Mesendoderm (in vitro differentiated cells): Measurements from ENCODE around the gene CAPN12.

Source experiments
- DNase-seq: peaks from one replicate; pipeline ENCODE4 v3.0.0; 2013
- H2AK5ac ChIP-seq: 2 replicates; pipeline ENCODE4 v1.6.1; 2013; ENCODE audit warnings: low read length, inconsistent platforms
- H2BK120ac ChIP-seq: 2 replicates; pipeline ENCODE4 v1.6.1; 2013; ENCODE audit warnings: low read depth, mild to moderate bottlenecking, low read length, moderate library complexity, mixed read lengths
- H2BK15ac ChIP-seq: replicated peaks from 2 replicates; pipeline ENCODE4 v1.6.1; 2013; ENCODE audit warnings: low read depth, mild to moderate bottlenecking, moderate library complexity
- H2BK5ac ChIP-seq: 2 replicates; pipeline ENCODE4 v1.6.1; 2013; ENCODE audit warnings: low read length, inconsistent platforms
- H3K18ac ChIP-seq: 2 replicates; pipeline ENCODE4 v1.6.1; 2013; ENCODE audit warnings: mild to moderate bottlenecking, low read length, mixed read lengths
- H3K23ac ChIP-seq: one replicate; pipeline ENCODE4 v1.6.1; 2013; ENCODE audit warnings: low read length
- H3K27ac ChIP-seq: 2 replicates; pipeline ENCODE4 v1.5.1; 2013; ENCODE audit warnings: low read depth, mild to moderate bottlenecking, inconsistent platforms, low read length, moderate library complexity
- H3K27me3 ChIP-seq: 2 replicates; pipeline ENCODE4 v1.6.1; 2013; ENCODE audit warnings: low read length, control low read depth, mild to moderate bottlenecking, inconsistent platforms; ENCODE audit not compliant: insufficient read depth, poor library complexity
- H3K36me3 ChIP-seq: 2 replicates; pipeline ENCODE4 v1.6.1; 2013; ENCODE audit warnings: low read length, inconsistent platforms; ENCODE audit not compliant: control insufficient read depth, insufficient read depth
- H3K4ac ChIP-seq: one replicate; pipeline ENCODE4 v1.6.1; 2013; ENCODE audit warnings: low read depth, mild to moderate bottlenecking, low read length, moderate library complexity
- H3K4me1 ChIP-seq: 2 replicates; pipeline ENCODE4 v1.6.1; 2013; ENCODE audit warnings: low read depth, low read length, inconsistent platforms; ENCODE audit not compliant: control insufficient read depth
- H3K4me2 ChIP-seq: 2 replicates; pipeline ENCODE4 v1.6.1; 2013; ENCODE audit warnings: low read length
- H3K4me3 ChIP-seq: 2 replicates; pipeline ENCODE4 v1.5.1; 2013; ENCODE audit warnings: mild to moderate bottlenecking, low read length
- H3K56ac ChIP-seq: one replicate; pipeline ENCODE4 v1.6.1; 2013; ENCODE audit warnings: low read length
- H3K79me1 ChIP-seq: 2 replicates; pipeline ENCODE4 v1.6.1; 2013; ENCODE audit warnings: low read length, inconsistent platforms
- H3K79me2 ChIP-seq: 2 replicates; pipeline ENCODE4 v1.6.1; 2013; ENCODE audit warnings: mild to moderate bottlenecking, low read length; ENCODE audit not compliant: control insufficient read depth, insufficient read depth
- H3K9ac ChIP-seq: 2 replicates; pipeline ENCODE4 v1.6.1; 2013; ENCODE audit warnings: low read length, inconsistent platforms
- H4K5ac ChIP-seq: one replicate; pipeline ENCODE4 v1.6.1; 2013; ENCODE audit warnings: low read length
- H4K8ac ChIP-seq: one replicate; pipeline ENCODE4 v1.6.1; 2013; ENCODE audit warnings: low read depth, mild to moderate bottlenecking, control low read depth, low read length, moderate library complexity
- WGBS: extraction: QIAGEN DNeasy Blood & Tissue Kit; methylation state at CpG from one replicate; pipeline ENCODE4 v1.1.7; 2013; ENCODE audit warnings: low lambda C conversion rate, missing lambda C conversion rate; ENCODE audit not compliant: insufficient coverage; ENCODE audit errors: extremely low coverage; 5-methylcytosine and 5-hydroxymethylcytosine counted together

The CAPN12 gene

GRCh38 chr19:38710928-38711725 is 33.1 kb downstream of the CAPN12 start:
- no peaks in the 10 kb centered on the region for H3K27me3 ChIP-seq
- no peaks in the 10 kb centered on the region for H3K79me1 ChIP-seq
- no peak for DNase-seq
- H4K5ac ChIP-seq: no peak overlapping the region
- H3K23ac ChIP-seq: no peak overlapping the region
- no peak overlapping the region for H3K56ac ChIP-seq
- peaks cover 41% of the 10 kb centered on the region for H3K36me3 ChIP-seq
- no peak overlapping the region for H3K4me3 ChIP-seq
- H2AK5ac ChIP-seq: no peak overlapping the region
- no peak overlapping the region for H3K9ac ChIP-seq
- H3K18ac ChIP-seq: no peak overlapping the region
- WGBS: no CpG with 5 or more reads among the region's 25 CpGs
- H3K27ac ChIP-seq: no peak overlapping the region
- H3K4me1 ChIP-seq: no peaks in the 10 kb centered on the region
- H3K4me2 ChIP-seq: no peak overlapping the region
- no peak overlapping the region for H2BK5ac ChIP-seq
- H2BK15ac ChIP-seq: no peak overlapping the region
- H2BK120ac ChIP-seq: no peak overlapping the region
- H4K8ac ChIP-seq: no peak overlapping the region
- no peak overlapping the region for H3K4ac ChIP-seq
- no peaks in the 10 kb centered on the region for H3K79me2 ChIP-seq

GRCh38 chr19:38710416-38710702 is 33.9 kb downstream of the CAPN12 start:
- Histone ChIP-seq H3K18ac (no peak overlapping the region), H2BK15ac (no peak overlapping the region), H4K5ac (no peak overlapping the region), H3K4me2 (no peak overlapping the region), H3K4ac (no peak overlapping the region), H3K4me3 (no peak overlapping the region), H3K36me3 (peaks cover 42% of the 10 kb centered on the region), H3K9ac (no peak overlapping the region), H3K4me1 (no peaks in the 10 kb centered on the region), H2BK5ac (no peak overlapping the region), H2BK120ac (no peak overlapping the region), H3K27ac (no peak overlapping the region), H3K23ac (no peak overlapping the region), H4K8ac (no peak overlapping the region), H3K27me3 (no peaks in the 10 kb centered on the region), H2AK5ac (no peak overlapping the region), H3K79me2 (no peaks in the 10 kb centered on the region), H3K56ac (no peak overlapping the region), H3K79me1 (no peaks in the 10 kb centered on the region)
- DNase-seq: no peak
- no CpG with 5 or more reads among the region's 2 CpGs for WGBS

GRCh38 chr19:38709671-38710415 is 34.4 kb downstream of the CAPN12 start:
- peaks cover 45% of the 10 kb centered on the region for H3K36me3 ChIP-seq
- no peaks in the 10 kb centered on the region for H3K4me1 ChIP-seq
- H2BK5ac ChIP-seq: no peak overlapping the region
- no peaks in the 10 kb centered on the region for H3K79me1 ChIP-seq
- no peak overlapping the region for H4K5ac ChIP-seq
- no peaks in the 10 kb centered on the region for H3K79me2 ChIP-seq
- no peak overlapping the region for H3K18ac ChIP-seq
- no peak for DNase-seq
- no peak overlapping the region for H3K27ac ChIP-seq
- no peak overlapping the region for H3K56ac ChIP-seq
- no peak overlapping the region for H3K9ac ChIP-seq
- H3K4me2 ChIP-seq: no peak overlapping the region
- H3K4ac ChIP-seq: no peak overlapping the region
- no peak overlapping the region for H3K23ac ChIP-seq
- H2AK5ac ChIP-seq: no peak overlapping the region
- no CpG with 5 or more reads among the region's 27 CpGs for WGBS
- H4K8ac ChIP-seq: no peak overlapping the region
- no peak overlapping the region for H3K4me3 ChIP-seq
- H2BK120ac ChIP-seq: no peak overlapping the region
- H2BK15ac ChIP-seq: no peak overlapping the region
- H3K27me3 ChIP-seq: no peaks in the 10 kb centered on the region

- no peak overlapping the region for H3K9ac ChIP-seq
- no peak overlapping the region for H2BK15ac ChIP-seq
Observed at GRCh38 chr19:38709119-38709518, 35.2 kb downstream of the CAPN12 start.

GRCh38 chr19:38708413-38709024 is 35.8 kb downstream of the CAPN12 start:
- peaks cover 2% of the 10 kb centered on the region for H3K79me1 ChIP-seq

More at GRCh38 chr19:38709119-38709518, 35.2 kb downstream of the CAPN12 start:
- Histone ChIP-seq H2BK5ac (no peak overlapping the region), H3K79me2 (no peaks in the 10 kb centered on the region), H4K5ac (no peak overlapping the region), H3K27me3 (no peaks in the 10 kb centered on the region), H3K18ac (no peak overlapping the region), H3K4me2 (no peak overlapping the region), H3K27ac (no peak overlapping the region), H4K8ac (no peak overlapping the region), H3K56ac (no peak overlapping the region), H3K36me3 (peaks cover 39% of the 10 kb centered on the region), H3K4me3 (no peak overlapping the region), H3K79me1 (no peaks in the 10 kb centered on the region), H3K4me1 (no peaks in the 10 kb centered on the region), H2BK120ac (no peak overlapping the region), H2AK5ac (no peak overlapping the region), H3K23ac (no peak overlapping the region), H3K4ac (no peak overlapping the region)
- DNase-seq: no peak
- no CpG with 5 or more reads among the region's 10 CpGs for WGBS

More at GRCh38 chr19:38708413-38709024, 35.8 kb downstream of the CAPN12 start:
- Histone ChIP-seq H3K4me3 (no peak overlapping the region), H3K18ac (no peak overlapping the region), H3K4me1 (no peaks in the 10 kb centered on the region), H2AK5ac (no peak overlapping the region), H2BK15ac (no peak overlapping the region), H3K4ac (no peak overlapping the region), H3K4me2 (no peak overlapping the region), H3K27ac (no peak overlapping the region), H3K56ac (no peak overlapping the region), H4K8ac (no peak overlapping the region), H3K9ac (no peak overlapping the region), H3K36me3 (peaks cover 39% of the 10 kb centered on the region), H3K27me3 (no peaks in the 10 kb centered on the region), H2BK120ac (no peak overlapping the region), H4K5ac (no peak overlapping the region), H3K23ac (no peak overlapping the region), H2BK5ac (no peak overlapping the region), H3K79me2 (no peaks in the 10 kb centered on the region)
- WGBS: no CpG with 5 or more reads among the region's 10 CpGs
- no peak for DNase-seq
